H1 (cell line): ENCODE measurements around the gene VSIG10. TPM values are rescaled to one million over a fixed set of nuclear protein-coding genes. Genes with fewer than 3 reads are reported as not detected.

ENCODE experiments used
- CTCF ChIA-PET: fragments of 300-600 bp; sonication (Branson Sonifier 250); formaldehyde crosslinking; loops from one replicate; lab custom pipeline; 2021; ENCODE audit not compliant: partially characterized antibody; lab: Charles Lee
- POLR2A ChIA-PET: fragments of 300-600 bp; sonication (Branson Sonifier 250); formaldehyde crosslinking; loops from one replicate; lab custom pipeline; 2021; ENCODE audit warnings: inconsistent platforms; ENCODE audit not compliant: partially characterized antibody; lab: Charles Lee
- DNase-seq, 2 experiments: peaks; one replicate each; pipeline versions ENCODE4 v3.0.0 to v3.0.0-alpha.2; 2010 to 2022; ENCODE audit warnings: low spot score in 2 of 2, low read depth in 1 of 2, mixed read lengths in 1 of 2
- FAIRE-seq: peaks from 2 replicates; lab custom pipeline; 2011; peaks lifted over from hg19 to GRCh38; lab: Jason Lieb, UNC
- H2AFZ ChIP-seq: 2 replicates; pipeline ENCODE4 v1.8.1; 2012; ENCODE audit warnings: low read length, inconsistent platforms
- H2AK5ac ChIP-seq: 2 replicates; pipeline ENCODE4 v1.6.1; 2013; ENCODE audit warnings: low read depth, low read length
- H2BK120ac ChIP-seq: replicated peaks from 2 replicates; pipeline ENCODE3; 2013; ENCODE audit warnings: low read depth, low read length, inconsistent platforms
- H2BK12ac ChIP-seq: 2 replicates; pipeline ENCODE4 v1.6.1; 2013; ENCODE audit warnings: low read depth, low read length
- H2BK15ac ChIP-seq: 2 replicates; pipeline ENCODE4 v1.6.1; 2013; ENCODE audit warnings: low read length
- H2BK20ac ChIP-seq: 2 replicates; pipeline ENCODE4 v1.6.1; 2013; ENCODE audit warnings: low read length
- H2BK5ac ChIP-seq: 2 replicates; pipeline ENCODE4 v1.6.1; 2013; ENCODE audit warnings: low read depth, low read length
- H3K14ac ChIP-seq: 2 replicates; pipeline ENCODE4 v1.6.1; 2013; ENCODE audit warnings: inconsistent platforms; ENCODE audit not compliant: insufficient read length
- H3K18ac ChIP-seq: 2 replicates; pipeline ENCODE4 v1.6.1; 2013; ENCODE audit warnings: low read length; ENCODE audit errors: extremely low read depth
- H3K23ac ChIP-seq: 2 replicates; pipeline ENCODE4 v1.6.1; 2013; ENCODE audit warnings: inconsistent platforms; ENCODE audit not compliant: insufficient read length
- H3K23me2 ChIP-seq: 2 replicates; pipeline ENCODE4 v1.6.1; 2013; ENCODE audit warnings: low read depth, low read length
- H3K27ac ChIP-seq: 2 replicates; pipeline ENCODE4 v1.6.1; 2011; ENCODE audit warnings: low read depth, low read length, inconsistent platforms
- H3K27me3 ChIP-seq, 4 experiments: replicated peaks in 1 of 4; 1 replicate in 1 of 4; 2 replicates in 3 of 4; pipeline versions ENCODE4 v1.6.1 to v1.8.1; 2011 to 2013; ENCODE audit warnings: low read length in 3 of 4, mild to moderate bottlenecking in 3 of 4, inconsistent platforms in 2 of 4, mixed read lengths in 2 of 4, moderate library complexity in 1 of 4; ENCODE audit not compliant: control insufficient read depth in 3 of 4, insufficient read depth in 3 of 4; ENCODE audit errors: extremely low read depth in 1 of 4
- H3K36me3 ChIP-seq, 4 experiments: 2 replicates each; pipeline versions ENCODE4 v1.6.1 to v1.8.1; 2011 to 2013; ENCODE audit warnings: mild to moderate bottlenecking in 4 of 4, low read length in 3 of 4, moderate library complexity in 2 of 4, control low read depth in 1 of 4, inconsistent platforms in 1 of 4; ENCODE audit not compliant: insufficient read depth in 4 of 4, control insufficient read depth in 2 of 4
- H3K4ac ChIP-seq: replicated peaks from 2 replicates; pipeline ENCODE3; 2013; ENCODE audit warnings: low read length, low read depth, mixed read lengths, inconsistent platforms; ENCODE audit not compliant: insufficient read length
- H3K4me1 ChIP-seq, 4 experiments: replicated peaks in 1 of 4; 1 replicate in 1 of 4; 2 replicates in 3 of 4; pipeline versions ENCODE4 v1.6.1 to v1.8.1; 2011 to 2013; ENCODE audit warnings: low read length in 3 of 4, inconsistent platforms in 2 of 4, mixed read lengths in 1 of 4; ENCODE audit not compliant: insufficient read depth in 4 of 4, control insufficient read depth in 3 of 4
- H3K4me2 ChIP-seq, 2 experiments: 2 replicates each; pipeline versions ENCODE4 v1.6.1 to v1.8.1; 2011 to 2013; ENCODE audit warnings: low read depth in 2 of 2, low read length in 2 of 2, control low read depth in 1 of 2, inconsistent platforms in 1 of 2, mild to moderate bottlenecking in 1 of 2; ENCODE audit not compliant: insufficient read depth in 1 of 2
- H3K4me3 ChIP-seq, 4 experiments: fragments of 200-600, 300-600 bp in 1 of 4; sonication (generic), shearing (Covaris generic), sonication (Bioruptor Twin) in 1 of 4; 2 replicates each; pipeline versions ENCODE4 v1.5.1 to v1.8.1; 2011 to 2016; ENCODE audit warnings: low read length in 4 of 4, low read depth in 3 of 4, control low read depth in 2 of 4, inconsistent platforms in 2 of 4, mild to moderate bottlenecking in 2 of 4, mixed read lengths in 1 of 4, moderate library complexity in 1 of 4; ENCODE audit not compliant: insufficient read depth in 2 of 4; ENCODE audit errors: extremely low read depth in 1 of 4
- H3K56ac ChIP-seq: replicated peaks from 2 replicates; pipeline ENCODE3; 2013; ENCODE audit warnings: low read depth, mild to moderate bottlenecking, mixed read lengths, low read length, inconsistent platforms; ENCODE audit not compliant: insufficient read length
- H3K79me1 ChIP-seq: 2 replicates; pipeline ENCODE4 v1.6.1; 2013; ENCODE audit warnings: low read depth, low read length, control low read depth
- H3K79me2 ChIP-seq, 2 experiments: 2 replicates each; pipeline versions ENCODE4 v1.6.1 to v1.8.1; 2012 to 2013; ENCODE audit warnings: low read length in 2 of 2, mild to moderate bottlenecking in 2 of 2, inconsistent platforms in 1 of 2; ENCODE audit not compliant: insufficient read depth in 2 of 2, control insufficient read depth in 1 of 2
- H3K9ac ChIP-seq, 4 experiments: replicated peaks in 1 of 4; 1 replicate in 1 of 4; 2 replicates in 3 of 4; pipeline versions ENCODE4 v1.6.1 to v1.8.1; 2011 to 2013; ENCODE audit warnings: low read depth in 3 of 4, low read length in 3 of 4, control low read depth in 2 of 4, mild to moderate bottlenecking in 2 of 4, moderate library complexity in 2 of 4, inconsistent platforms in 1 of 4; ENCODE audit errors: extremely low read depth in 1 of 4
- H3K9me3 ChIP-seq, 2 experiments: 2 replicates each; pipeline versions ENCODE4 v1.6.1 to v1.8.1; 2012 to 2013; ENCODE audit warnings: mild to moderate bottlenecking in 2 of 2, moderate library complexity in 2 of 2, control low read depth in 1 of 2, inconsistent platforms in 1 of 2, low read depth in 1 of 2, low read length in 1 of 2, mixed read lengths in 1 of 2; ENCODE audit not compliant: insufficient read depth in 2 of 2
- H4K20me1 ChIP-seq, 2 experiments: replicated peaks in 1 of 2; 2 replicates each; pipeline versions ENCODE3 to v1.8.1; 2011 to 2013; ENCODE audit warnings: inconsistent platforms in 2 of 2, low read length in 2 of 2, mild to moderate bottlenecking in 1 of 2; ENCODE audit not compliant: insufficient read depth in 2 of 2, control insufficient read depth in 1 of 2
- H4K5ac ChIP-seq: 2 replicates; pipeline ENCODE4 v1.6.1; 2013; ENCODE audit warnings: low read length, low read depth, mixed read lengths, inconsistent platforms; ENCODE audit not compliant: insufficient read length
- H4K8ac ChIP-seq: 2 replicates; pipeline ENCODE4 v1.8.0; 2013; ENCODE audit warnings: mild to moderate bottlenecking, moderate library complexity, low read length, inconsistent platforms; ENCODE audit not compliant: insufficient read depth; ENCODE audit errors: extremely low read depth
- H4K91ac ChIP-seq: replicated peaks from 2 replicates; pipeline ENCODE3; 2013; ENCODE audit warnings: low read length, mixed read lengths, inconsistent platforms; ENCODE audit not compliant: insufficient read length
- ASH2L ChIP-seq: fragments of 200-600, 300-600 bp; sonication (generic); IDR thresholded peaks from one replicate; pipeline ENCODE4 v1.7.1; 2017; ENCODE audit warnings: low read length
- BCL11A ChIP-seq, 2 experiments: IDR thresholded peaks; one replicate each; pipeline ENCODE4 v1.6.1; 2011; ENCODE audit warnings: low read depth in 2 of 2, low read length in 2 of 2, mild to moderate bottlenecking in 2 of 2
- EP300 ChIP-seq, 2 experiments: IDR thresholded peaks; 1 replicate in 1 of 2; 2 replicates in 1 of 2; pipeline ENCODE4 v1.6.1; 2011 to 2012; ENCODE audit warnings: low read depth in 2 of 2, low read length in 2 of 2, mild to moderate bottlenecking in 2 of 2, borderline replicate concordance in 1 of 2, inconsistent platforms in 1 of 2, moderate library complexity in 1 of 2
- KDM4A ChIP-seq: IDR thresholded peaks from one replicate; pipeline ENCODE4 v1.7.1; 2012; ENCODE audit warnings: low read depth, mild to moderate bottlenecking, moderate library complexity, low read length, inconsistent platforms; ENCODE audit not compliant: severe bottlenecking
- POU5F1 ChIP-seq: IDR thresholded peaks from 2 replicates; pipeline ENCODE4 v1.6.1; 2011; ENCODE audit warnings: low read depth, mild to moderate bottlenecking, low read length, moderate library complexity
- RXRA ChIP-seq: IDR thresholded peaks from 2 replicates; pipeline ENCODE4 v1.6.1; 2011; ENCODE audit warnings: low read depth, mild to moderate bottlenecking, low read length, moderate library complexity; ENCODE audit not compliant: insufficient read depth
- SP2 ChIP-seq: IDR thresholded peaks from 2 replicates; pipeline ENCODE4 v1.6.1; 2012; ENCODE audit warnings: mild to moderate bottlenecking, low read length, inconsistent platforms
- SRF ChIP-seq: IDR thresholded peaks from 2 replicates; pipeline ENCODE4 v1.6.1; 2011; ENCODE audit warnings: mild to moderate bottlenecking, low read depth, low read length, moderate library complexity
- SUZ12 ChIP-seq: fragments of 200-600 bp; sonication (generic); IDR thresholded peaks from 2 replicates; pipeline ENCODE4 v1.6.1; 2012; ENCODE audit warnings: mild to moderate bottlenecking, inconsistent platforms, low read length, moderate library complexity, mixed read lengths
- TAF1 ChIP-seq: IDR thresholded peaks from 2 replicates; pipeline ENCODE4 v1.6.1; 2011; ENCODE audit warnings: mild to moderate bottlenecking, low read depth, low read length
- TBP ChIP-seq: IDR thresholded peaks from 2 replicates; pipeline ENCODE4 v1.6.1; 2011; ENCODE audit warnings: low read depth, low read length, improper control_type of control experiment
- TCF12 ChIP-seq: IDR thresholded peaks from 2 replicates; pipeline ENCODE4 v1.6.1; 2011; ENCODE audit warnings: low read depth, mild to moderate bottlenecking, low read length
- WGBS, 2 experiments: shearing (Covaris generic) in 1 of 2; methylation state at CpG; one replicate each; pipeline versions ENCODE4 v1.1.6 to v1.1.7; 2013 to 2015; ENCODE audit warnings: low lambda C conversion rate in 2 of 2, mixed read lengths in 2 of 2, inconsistent platforms in 1 of 2, low coverage in 1 of 2, missing lambda C conversion rate in 1 of 2; ENCODE audit not compliant: insufficient replicate concordance in 2 of 2, insufficient coverage in 1 of 2, insufficient read length in 1 of 2; ENCODE audit errors: extremely low coverage in 1 of 2, missing lambda C conversion rate in 1 of 2; 5-methylcytosine and 5-hydroxymethylcytosine counted together
- polyA plus RNA-seq, 7 experiments: library from polyadenylated mRNA; depleted of rRNA in 3 of 7; stranded (reverse) in 5 of 7; unstranded in 2 of 7; fragments of >200 nt in 5 of 7; fragments of 200-250 nt in 2 of 7; gene quantifications; 1 replicate in 5 of 7; 2 replicates in 1 of 7; 4 replicates in 1 of 7; pipeline versions ENCODE4 v1.2.1 to v1.2.3, GENCODE V29; 2011 to 2013; ENCODE audit warnings: missing spikeins in 2 of 7, mixed read lengths in 2 of 7
- total RNA-seq: library from RNA; stranded (reverse); fragmentation: NEBNext Ultra II Directional; extraction: Animal tissue kit (Norgen Biotek cat#: 25700); gene quantifications from 2 replicates; pipeline ENCODE4 v1.2.1, GENCODE V29; 2021
- TF ChIP-seq, protein P1 (sequence below): IDR thresholded peaks from 2 replicates; pipeline ENCODE4 v1.6.1; 2012; ENCODE audit warnings: inconsistent platforms

VSIG10 gene
- total and polyA plus RNA-seq, 2 of the 8 experiments (the other 6 are each of a cell fraction or from before 2014, with no cell fraction given) = 34.4 to 93.6 TPM

DNA sequence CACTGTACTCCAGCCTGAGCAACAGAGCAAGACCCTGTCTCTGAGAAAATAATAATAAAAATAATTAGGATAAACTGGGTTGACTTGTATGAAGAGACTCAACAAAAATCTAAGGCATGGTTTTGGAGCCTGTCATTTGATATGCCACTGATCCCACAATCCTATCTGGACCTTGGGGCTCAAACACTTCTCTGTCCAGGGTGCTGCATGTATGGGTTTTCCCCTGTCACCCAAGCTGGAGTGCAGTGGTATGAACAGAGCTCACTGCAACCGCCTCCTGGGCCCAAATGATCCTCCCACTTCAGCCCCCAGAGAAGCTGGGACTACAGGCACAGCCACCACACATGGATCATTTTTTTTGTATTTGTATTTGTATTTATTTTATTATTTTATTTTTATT lies 5.3 kb upstream of the VSIG10 start:
- no peak overlapping the region for H3K4ac ChIP-seq
- H3K79me1 ChIP-seq = no peaks in the 10 kb centered on the region
- H3K27me3 ChIP-seq = no peaks in the 10 kb centered on the region
- no peak overlapping the region for H2AK5ac ChIP-seq
- H3K23me2 ChIP-seq = peaks cover 3% of the 10 kb centered on the region; the same call in 1 of the 2 replicates
- CTCF ChIA-PET = interaction anchor here (0.7 to 1.9 kb wide), 6 partner anchors 11 to 234 kb away, joined by 3 to 6 read pairs (median 4); no protein-coding TSS in a partner anchor
- no peak overlapping the region for H3K23ac ChIP-seq
- no peaks in the 10 kb centered on the region for H3K79me2 ChIP-seq
- H3K56ac ChIP-seq = no peak overlapping the region
- POLR2A ChIA-PET = interaction anchor here (0.8 to 3.5 kb wide), 6 partner anchors 10 to 47 kb away, joined by 3 to 14 read pairs (median 4); no protein-coding TSS in a partner anchor
- H4K5ac ChIP-seq = no peak overlapping the region
- no peak overlapping the region for H2BK5ac ChIP-seq
- no peak overlapping the region for H3K9ac ChIP-seq
- no peak overlapping the region for H3K4me3 ChIP-seq
- H2BK12ac ChIP-seq = no peak overlapping the region; the same call in 1 of the 2 replicates
- 0 out of 2 replicates have a peak overlapping the region, but pooled peaks have one; percentile 48 for H2BK20ac ChIP-seq
- no peak overlapping the region for H4K8ac ChIP-seq
- DNase-seq (no peak), FAIRE-seq (no peak)
- no peak overlapping the region for H3K14ac ChIP-seq
- no peak overlapping the region for H3K4me2 ChIP-seq
- no peak overlapping the region for H3K27ac ChIP-seq
- no peaks in the 10 kb centered on the region; a peak in 1 of 7 replicates for H3K4me1 ChIP-seq
- no peak overlapping the region; the same call in 1 of the 2 replicates for H2BK15ac ChIP-seq
- H3K9me3 ChIP-seq = no peaks in the 10 kb centered on the region
- no peak overlapping the region for H2BK120ac ChIP-seq
- H4K20me1 ChIP-seq = no peaks in the 10 kb centered on the region
- no peak overlapping the region for H2AFZ ChIP-seq
- H4K91ac ChIP-seq = peak overlapping the region; percentile 65
- no peak overlapping the region for H3K18ac ChIP-seq
- no peaks in the 10 kb centered on the region for H3K36me3 ChIP-seq
- WGBS, 2 experiments = 100% methylated on average over 1 of the region's 1 CpG; no CpG with 5 or more reads in 1 of the 2 experiments
- TF ChIP-seq, protein P1, sequence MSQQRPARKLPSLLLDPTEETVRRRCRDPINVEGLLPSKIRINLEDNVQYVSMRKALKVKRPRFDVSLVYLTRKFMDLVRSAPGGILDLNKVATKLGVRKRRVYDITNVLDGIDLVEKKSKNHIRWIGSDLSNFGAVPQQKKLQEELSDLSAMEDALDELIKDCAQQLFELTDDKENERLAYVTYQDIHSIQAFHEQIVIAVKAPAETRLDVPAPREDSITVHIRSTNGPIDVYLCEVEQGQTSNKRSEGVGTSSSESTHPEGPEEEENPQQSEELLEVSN = no peak
- TF ChIP-seq SUZ12 = no peak
- no peak for TF ChIP-seq TCF12
- no peak for TF ChIP-seq TBP
- TF ChIP-seq POU5F1 = no peak
- no peak for TF ChIP-seq KDM4A
- TF ChIP-seq ASH2L = no peak
- TF ChIP-seq BCL11A (IDR thresholded peaks at IDR 0.05; ENCODE audit: low read depth in 2 of 2, low read length in 2 of 2) = no peak
- no peak for TF ChIP-seq SP2
- no peak for TF ChIP-seq SRF
- no peak for TF ChIP-seq TAF1
- TF ChIP-seq RXRA = no peak
- no peak for TF ChIP-seq EP300 (IDR thresholded peaks at IDR 0.05; ENCODE audit: borderline replicate concordance in 1 of 2, low read depth in 2 of 2, low read length in 2 of 2)
